Endothelial cell (in vitro differentiated cells): ENCODE results near the gene SGPP2. TPM values are rescaled to one million over a fixed set of nuclear protein-coding genes. Genes with fewer than 3 reads are reported as not detected.
A peak's percentile ranks its signal among the peaks of the same experiment; 100 is the strongest.

Experiments used
- DNase-seq: peaks from one replicate; pipeline ENCODE4 v3.0.0; 2021; ENCODE audit warnings: low spot score
- H3K27ac Mint-ChIP-seq: one replicate; pipeline ENCODE4 v1.8.0; 2021; ENCODE audit warnings: mixed read lengths, inconsistent platforms; ENCODE audit not compliant: unreplicated experiment
- H3K27me3 Mint-ChIP-seq: one replicate; pipeline ENCODE4 v1.8.0; 2021; ENCODE audit warnings: mild to moderate bottlenecking, moderate library complexity, mixed read lengths, inconsistent platforms; ENCODE audit not compliant: unreplicated experiment
- H3K36me3 Mint-ChIP-seq: one replicate; pipeline ENCODE4 v1.8.0; 2021; ENCODE audit warnings: mild to moderate bottlenecking, low read depth, mixed read lengths, inconsistent platforms; ENCODE audit not compliant: unreplicated experiment
- H3K4me1 Mint-ChIP-seq: one replicate; pipeline ENCODE4 v1.8.0; 2021; ENCODE audit warnings: mild to moderate bottlenecking, mixed read lengths, inconsistent platforms; ENCODE audit not compliant: unreplicated experiment
- H3K4me3 Mint-ChIP-seq: one replicate; pipeline ENCODE4 v1.8.0; 2021; ENCODE audit warnings: mild to moderate bottlenecking, mixed read lengths, inconsistent platforms; ENCODE audit not compliant: unreplicated experiment
- H3K9me3 Mint-ChIP-seq: one replicate; pipeline ENCODE4 v1.8.0; 2021; ENCODE audit warnings: mixed read lengths, inconsistent platforms; ENCODE audit not compliant: unreplicated experiment
- CTCF ChIP-seq: fragments of 200-600 bp; sonication (generic); IDR thresholded peaks from one replicate; pipeline ENCODE4 v1.5.0; 2021; ENCODE audit warnings: antibody characterized with exemption; ENCODE audit not compliant: unreplicated experiment
- total RNA-seq: library from RNA; stranded (reverse); fragmentation: NEBNext Ultra II Directional; extraction: Animal tissue kit (Norgen Biotek cat#: 25700); gene quantifications from one replicate; pipeline ENCODE4 v1.2.1, GENCODE V29; 2021; ENCODE audit not compliant: unreplicated experiment

Gene SGPP2
- total RNA-seq, 1 donor from 2014 or later = not detected

GRCh38 chr2:222418739-222419138 is 5.6 kb upstream of the SGPP2 start:
- Mint-ChIP-seq H3K27ac (no peak overlapping the region), H3K36me3 (no peaks in the 10 kb centered on the region), H3K4me3 (no peak overlapping the region), H3K4me1 (peaks cover 7% of the 10 kb centered on the region), H3K9me3 (no peaks in the 10 kb centered on the region), H3K27me3 (peaks cover 2% of the 10 kb centered on the region)
- no peak for DNase-seq
- no peak for TF ChIP-seq CTCF

- TF ChIP-seq CTCF = no peak
- no peaks in the 10 kb centered on the region for H3K9me3 Mint-ChIP-seq
- no peak overlapping the region for H3K27ac Mint-ChIP-seq
- no peak overlapping the region for H3K4me3 Mint-ChIP-seq
- peaks cover 11% of the 10 kb centered on the region for H3K27me3 Mint-ChIP-seq
- H3K36me3 Mint-ChIP-seq = no peaks in the 10 kb centered on the region
- peaks cover 15% of the 10 kb centered on the region for H3K4me1 Mint-ChIP-seq
- DNase-seq = no peak
Observed at GRCh38 chr2:222420508-222420907, 3.8 kb upstream of the SGPP2 start.

- Mint-ChIP-seq H3K4me1 (peaks cover 18% of the 10 kb centered on the region), H3K27ac (no peak overlapping the region), H3K4me3 (no peak overlapping the region), H3K9me3 (no peaks in the 10 kb centered on the region), H3K27me3 (peaks cover 11% of the 10 kb centered on the region), H3K36me3 (no peaks in the 10 kb centered on the region)
- TF ChIP-seq CTCF = no peak
- no peak for DNase-seq
Observed at GRCh38 chr2:222421626-222422025, 2.7 kb upstream of the SGPP2 start.

- H3K27me3 Mint-ChIP-seq = peaks cover 11% of the 10 kb centered on the region
- no peak overlapping the region for H3K27ac Mint-ChIP-seq
- H3K36me3 Mint-ChIP-seq = no peaks in the 10 kb centered on the region
- no peak overlapping the region for H3K4me3 Mint-ChIP-seq
- no peaks in the 10 kb centered on the region for H3K9me3 Mint-ChIP-seq
- H3K4me1 Mint-ChIP-seq = peaks cover 27% of the 10 kb centered on the region
- TF ChIP-seq CTCF = no peak
- no peak for DNase-seq
Observed at GRCh38 chr2:222423186-222423585, 1.2 kb upstream of the SGPP2 start.

- no peaks in the 10 kb centered on the region for H3K36me3 Mint-ChIP-seq
- no peak for TF ChIP-seq CTCF
- peaks cover 11% of the 10 kb centered on the region for H3K27me3 Mint-ChIP-seq
- H3K27ac Mint-ChIP-seq = peak overlapping the region; percentile 28
- peak overlapping the region; percentile 10 for H3K4me3 Mint-ChIP-seq
- H3K4me1 Mint-ChIP-seq = peaks cover 27% of the 10 kb centered on the region
- DNase-seq = no peak
- H3K9me3 Mint-ChIP-seq = no peaks in the 10 kb centered on the region
Observed at GRCh38 chr2:222423632-222424275, 589 bp upstream of the SGPP2 start.
